Stimulated activated CD4-positive, alpha-beta T cell treated with anti-CD3 and anti-CD28 coated beads, Interleukin-4, amount 100 ng/mL, for 24 hours (primary cell): Measurements from ENCODE around the gene STAT4.
A peak's percentile ranks its signal among the peaks of the same experiment; 100 is the strongest.
"Not testable (repeated sequence)": the region's sequence is repeated elsewhere in the genome, so short reads cannot be mapped to it uniquely, and the experiment has no call there.

Experiments used
- DNase-seq: peaks from one replicate; pipeline ENCODE4 v3.0.0-alpha.2; 2020

Gene STAT4

DNA sequence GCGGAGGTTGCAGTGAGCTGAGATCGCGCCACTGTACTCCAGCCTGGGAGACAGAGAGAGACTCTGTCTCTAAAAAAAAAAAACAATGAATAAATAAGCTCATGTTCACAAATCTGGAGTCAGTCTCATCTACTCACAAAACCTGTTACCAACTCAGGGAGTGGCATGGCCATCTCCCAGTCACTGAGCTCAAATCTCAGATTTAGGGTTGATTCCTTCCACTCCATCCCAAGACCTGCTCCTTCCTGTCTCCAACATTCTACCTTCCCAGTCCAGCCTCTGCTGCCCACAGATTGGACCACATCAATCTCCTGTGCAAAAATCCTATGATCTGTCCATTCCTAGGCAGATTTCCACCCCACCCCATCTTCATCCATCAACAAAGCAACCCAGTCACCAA is 138.4 kb downstream of the STAT4 start:
- DNase-seq = no peak

DNA sequence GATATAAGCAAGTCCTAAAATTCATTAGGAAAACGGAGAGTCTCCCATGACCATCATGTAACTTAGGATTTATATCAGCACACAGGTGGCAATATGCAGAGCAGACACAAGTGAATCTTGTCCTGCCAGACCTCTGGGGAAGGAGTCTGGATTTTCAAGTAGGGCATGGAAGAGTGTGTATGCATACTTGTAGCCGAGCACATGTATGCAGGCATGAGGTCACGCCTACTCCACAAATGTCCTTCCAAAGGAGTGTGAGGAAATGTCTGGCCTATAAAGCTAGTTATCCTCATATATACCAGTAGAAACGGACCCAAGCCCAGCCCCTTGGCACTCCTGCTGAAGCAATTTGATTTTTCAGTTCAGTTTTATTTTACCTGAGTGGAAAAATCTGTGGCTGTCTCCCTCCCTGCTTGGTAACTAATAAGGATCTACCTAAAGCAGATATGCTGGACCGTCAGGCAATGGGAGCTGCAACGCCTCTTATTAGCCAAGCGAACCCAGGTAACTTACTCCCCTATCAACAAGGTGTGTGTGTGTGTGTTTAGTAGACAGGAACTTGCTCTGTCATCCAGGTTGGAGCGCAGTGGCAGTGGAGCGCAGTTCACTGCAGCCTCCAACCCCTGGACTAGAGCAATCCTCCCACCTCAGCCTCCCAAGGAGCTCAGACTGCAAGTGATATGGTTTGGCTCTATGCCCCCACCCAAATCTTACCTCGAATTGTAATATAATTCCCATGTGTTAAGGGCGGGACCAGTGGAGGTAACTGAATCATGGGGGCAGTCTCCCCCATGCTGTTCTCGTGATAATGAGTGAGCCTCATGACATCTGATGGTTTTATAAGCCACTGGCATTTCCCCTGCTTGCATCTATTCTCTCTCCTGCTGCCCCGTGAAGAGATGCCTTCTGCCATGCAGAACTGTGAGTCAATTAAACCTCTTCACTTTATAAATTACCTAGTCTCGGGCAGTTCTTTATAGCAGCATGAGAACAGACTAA is 139.6 kb downstream of the STAT4 start:
- DNase-seq = peak; percentile 37

GRCh38 chr2:191009541-191010374 is 141.0 kb downstream of the STAT4 start:
- no peak for DNase-seq

- DNase-seq = no peak
Measured at GRCh38 chr2:191008286-191008685, 142.5 kb downstream of the STAT4 start.

- no peak for DNase-seq
Measured at GRCh38 chr2:191006997-191007783, 143.6 kb downstream of the STAT4 start.

DNA sequence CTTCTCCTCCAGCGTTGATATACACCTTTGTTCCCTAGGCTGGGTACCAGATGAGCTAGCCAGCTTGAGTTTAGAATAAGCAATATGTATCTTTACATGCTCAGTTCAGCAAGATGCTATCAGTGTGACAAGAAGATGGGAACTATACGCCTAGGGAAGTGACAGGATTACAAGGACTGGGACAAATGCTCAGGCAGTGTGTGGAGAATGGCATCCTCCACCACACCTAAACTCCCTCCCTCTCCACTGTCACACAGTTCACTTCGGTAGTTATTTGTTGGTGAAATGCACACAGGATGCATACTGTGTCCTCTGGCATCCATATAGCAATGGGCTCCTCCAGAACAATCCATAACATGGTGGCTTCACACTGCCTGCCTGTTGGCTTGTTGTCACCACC is 144.5 kb downstream of the STAT4 start:
- DNase-seq = no peak

GRCh38 chr2:191003405-191004309 is 147.1 kb downstream of the STAT4 start:
- DNase-seq = no peak

GRCh38 chr2:191001624-191002023 is 149.2 kb downstream of the STAT4 start:
- no peak for DNase-seq

DNA sequence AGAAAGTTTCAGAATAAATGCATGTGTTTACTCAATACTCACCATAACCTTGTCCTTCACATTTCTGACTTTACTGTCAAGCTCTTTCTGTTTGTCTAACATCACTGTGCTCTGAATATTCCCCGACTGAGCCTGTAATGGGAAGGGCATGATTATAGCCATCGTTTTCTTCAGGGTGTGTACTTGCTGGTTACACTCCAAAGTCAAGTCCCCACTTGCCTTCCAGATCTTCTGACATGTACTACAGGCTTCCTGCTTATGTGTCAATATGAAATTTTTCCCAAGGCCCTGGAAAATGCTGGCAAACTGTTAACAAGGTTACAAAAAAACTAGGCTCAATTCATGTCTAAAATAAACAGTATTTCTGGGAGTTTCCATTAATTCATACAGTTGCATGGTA is 149.8 kb downstream of the STAT4 start:
- no peak for DNase-seq

DNA sequence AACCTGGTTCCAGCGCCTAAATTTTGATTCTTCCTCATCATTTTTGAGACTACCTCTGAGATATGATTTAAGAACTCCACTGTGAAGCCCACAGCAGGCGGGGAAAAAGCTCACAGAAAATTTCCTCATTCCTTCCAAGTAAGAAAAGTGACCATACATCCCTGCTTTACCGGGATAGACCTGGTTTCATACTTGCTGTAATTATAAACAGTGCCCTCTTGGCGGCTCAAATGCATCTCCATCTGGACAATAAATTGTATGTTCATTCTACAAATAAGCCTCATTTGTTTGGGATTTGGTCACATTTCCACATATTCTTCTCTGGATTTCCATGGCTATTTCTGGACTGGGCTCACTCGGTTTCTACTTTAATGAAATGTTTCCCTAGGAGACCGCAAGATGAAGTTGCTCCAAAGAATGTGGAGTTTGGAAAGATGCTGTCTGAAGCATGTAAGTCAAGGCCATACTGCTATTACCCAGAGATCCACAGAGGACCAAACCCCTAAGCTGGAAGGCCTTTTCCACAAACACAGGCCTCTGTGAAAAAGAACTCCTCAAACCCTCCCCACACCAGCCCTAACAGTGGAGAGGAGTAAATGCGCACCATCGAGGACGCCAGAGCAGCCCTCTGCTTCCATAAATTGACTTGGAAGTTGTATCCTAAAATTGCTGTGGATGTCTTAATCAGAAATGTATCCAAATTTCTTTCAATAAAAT is 150.7 kb downstream of the STAT4 start:
- no peak for DNase-seq

GRCh38 chr2:190999058-190999457 is 151.7 kb downstream of the STAT4 start:
- no peak for DNase-seq

DNA sequence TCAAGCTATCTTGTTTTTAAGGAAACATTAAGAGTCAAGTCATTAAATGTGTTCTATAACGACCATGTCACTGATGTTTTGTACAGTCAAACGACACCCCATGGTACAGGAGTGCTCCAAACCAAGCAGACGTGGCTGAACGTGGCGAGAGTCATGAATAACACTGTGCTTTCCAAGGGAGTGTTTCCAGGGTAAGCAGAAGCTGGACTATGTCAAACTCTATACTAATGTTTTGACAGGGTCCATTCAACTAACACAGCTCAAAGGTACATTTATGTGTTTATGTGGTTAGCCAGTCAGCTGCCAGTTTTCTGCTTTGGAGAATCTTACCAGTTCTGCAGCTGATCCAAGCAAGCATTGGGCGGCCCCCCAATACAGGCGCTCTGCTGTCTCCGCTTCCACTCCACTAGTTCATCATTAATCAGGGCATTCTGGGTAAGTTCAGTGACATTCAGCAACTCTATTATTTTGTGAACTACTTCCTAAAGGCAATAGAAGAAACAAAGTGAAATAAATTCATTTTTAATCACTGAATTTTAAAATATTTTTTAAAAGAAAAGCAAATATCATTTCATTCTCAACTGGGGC is 153.2 kb downstream of the STAT4 start:
- no peak for DNase-seq

DNA sequence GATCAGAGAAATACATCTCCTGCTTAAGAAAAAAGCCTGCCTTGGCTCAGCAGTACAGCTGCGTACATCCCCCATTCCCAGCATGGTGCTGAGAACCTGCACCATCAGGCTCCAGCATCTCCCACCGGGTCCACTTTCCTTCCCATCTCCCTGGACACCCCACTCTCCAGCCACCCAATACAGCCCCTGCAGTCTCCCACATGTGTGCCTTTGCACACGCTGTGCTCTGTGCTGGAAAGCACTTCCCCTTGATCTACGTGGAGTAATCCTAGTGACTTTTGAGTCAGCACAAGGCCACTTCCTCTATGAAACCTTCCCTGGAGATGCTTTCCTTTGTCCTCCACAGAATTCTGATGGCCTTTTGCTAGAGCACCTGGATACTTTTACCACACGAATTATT is 153.8 kb downstream of the STAT4 start:
- DNase-seq = no peak

DNA sequence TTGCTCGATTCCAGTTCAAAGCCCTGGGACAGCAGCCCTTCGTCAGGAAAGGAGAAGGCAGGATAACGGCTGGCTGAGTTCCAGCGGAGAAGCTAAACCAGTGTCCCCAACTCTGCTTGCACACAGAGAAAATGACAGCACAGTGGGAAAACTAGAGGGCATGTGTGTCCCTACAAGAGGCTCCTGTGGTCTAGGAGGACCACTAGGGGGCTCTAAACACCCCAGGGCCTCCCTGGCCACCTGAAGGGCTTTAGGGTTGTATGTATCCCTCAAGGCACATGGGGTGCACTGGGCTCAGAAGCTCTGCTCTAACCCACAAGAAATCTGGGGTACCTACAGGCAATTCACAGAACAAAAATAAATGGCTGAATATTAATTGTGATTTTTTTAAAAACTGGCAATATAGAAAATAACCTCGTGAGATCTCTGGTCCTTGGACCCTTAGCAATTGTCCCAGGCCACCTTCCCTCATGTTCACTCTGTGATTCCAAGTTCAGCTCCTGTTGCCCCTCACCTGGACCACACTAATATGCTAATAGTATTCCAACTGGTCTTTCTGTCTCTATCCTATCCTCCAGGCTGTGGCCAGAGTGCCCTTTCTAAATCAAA is 154.4 kb downstream of the STAT4 start:
- no peak for DNase-seq

DNA sequence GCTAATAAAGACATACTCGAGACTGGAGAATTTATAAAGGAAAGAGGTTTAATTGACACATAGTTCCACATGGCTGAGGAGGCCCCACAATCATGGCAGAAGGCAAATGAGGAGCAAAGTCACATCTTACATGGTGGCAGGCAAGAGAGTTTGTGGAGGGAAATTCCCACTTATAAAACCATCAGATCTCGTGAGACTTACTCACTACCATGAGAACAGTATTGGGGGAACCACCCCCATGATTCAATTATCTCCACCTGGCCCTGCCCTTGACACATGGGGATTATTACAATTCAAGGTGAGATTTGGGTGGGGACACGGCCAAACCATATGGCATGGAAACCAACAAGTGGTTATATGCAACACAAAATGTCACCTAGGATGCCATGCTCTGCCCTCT is 155.5 kb downstream of the STAT4 start:
- DNase-seq = not testable (repeated sequence)

DNA sequence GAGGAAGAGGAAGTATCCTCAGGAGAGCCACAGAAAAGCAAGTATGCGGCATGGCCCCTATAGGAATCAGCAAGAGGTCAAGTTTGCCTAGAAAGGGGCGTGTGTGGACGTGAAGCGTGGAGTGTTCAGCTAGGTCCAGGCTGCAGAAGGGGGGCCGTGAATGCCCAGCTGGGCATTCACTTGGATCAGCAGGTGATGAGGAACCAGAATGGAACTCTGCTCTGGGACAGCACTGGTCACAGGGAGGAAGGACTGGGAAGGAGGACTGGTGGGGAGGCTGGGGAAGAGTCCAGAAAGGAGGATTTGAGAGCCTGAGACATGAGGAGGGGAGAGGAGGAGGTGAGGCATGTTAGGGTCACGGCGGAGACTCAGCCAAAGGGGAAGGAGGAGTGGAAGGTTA is 156.6 kb downstream of the STAT4 start:
- no peak for DNase-seq

- no peak for DNase-seq
Measured at GRCh38 chr2:190993292-190993643, 157.5 kb downstream of the STAT4 start.

DNA sequence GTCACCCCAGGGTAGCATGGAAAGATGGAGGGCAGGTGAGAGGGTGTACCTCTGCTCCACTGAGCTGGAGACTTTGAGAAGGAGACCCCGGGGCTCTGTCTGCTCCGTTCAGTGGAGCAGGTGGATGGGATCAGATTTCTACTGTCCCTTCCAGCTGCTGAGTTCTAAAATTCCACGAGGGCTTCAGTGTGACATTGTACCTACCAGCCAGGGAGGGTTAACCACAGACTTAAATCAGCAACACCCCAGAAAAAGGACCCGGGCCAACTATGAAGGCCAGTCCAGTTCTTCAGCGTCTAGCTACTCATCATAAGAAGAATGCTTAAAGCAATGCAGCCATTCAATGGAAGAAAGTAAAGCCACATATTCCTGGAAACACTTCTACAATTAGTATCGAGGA is 160.7 kb downstream of the STAT4 start:
- DNase-seq = no peak

DNA sequence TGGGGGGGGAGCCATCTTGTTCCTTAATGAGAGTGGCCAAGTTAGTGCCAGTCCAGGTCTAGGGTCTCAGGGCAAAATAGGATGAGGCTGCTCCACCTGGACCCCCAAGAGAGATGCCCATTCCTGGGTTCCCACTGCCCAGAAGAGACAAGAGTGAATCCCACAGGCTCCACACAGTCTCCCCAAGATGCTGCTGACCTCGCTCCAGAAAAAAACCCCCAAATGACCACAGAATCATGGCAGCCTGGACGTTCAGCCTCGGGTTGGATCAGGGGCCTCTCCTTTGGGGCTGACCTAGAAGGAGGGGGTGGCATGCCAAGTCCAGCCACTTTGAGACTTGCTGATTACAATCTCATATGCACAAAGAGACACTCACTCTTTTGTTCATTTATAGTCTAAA is 161.9 kb downstream of the STAT4 start:
- DNase-seq = no peak

- DNase-seq = no peak
Measured at GRCh38 chr2:190987938-190988337, 162.9 kb downstream of the STAT4 start.
